ENCODE results near the gene SLC6A17.

The SLC6A17 gene

GRCh38 chr1:110218739-110219138, 68.4 kb downstream of the SLC6A17 start:
- Histone ChIP-seq H3K27ac (no peak overlapping the region), H3K9ac (no peak overlapping the region), H3K4me2 (ENCODE audit: low read length) (no peak overlapping the region), H3K4me3 (ENCODE audit: low read depth, low read length) (no peak overlapping the region), H3K4me1 (peaks cover 19% of the 10 kb centered on the region), H3K79me2 (peaks cover 12% of the 10 kb centered on the region), H3K27me3 (ENCODE audit: control insufficient read depth, insufficient read depth, low read length) (no peaks in the 10 kb centered on the region), H3K9me3 (ENCODE audit: control insufficient read depth, low read length) (no peaks in the 10 kb centered on the region), H2AFZ (no peak overlapping the region), H3K36me3 (ENCODE audit: control insufficient read depth, insufficient read depth, low read length) (no peaks in the 10 kb centered on the region)
- no peak for TF ChIP-seq CTCF (IDR thresholded peaks at IDR 0.05)

- Histone ChIP-seq H3K27me3 (ENCODE audit: control insufficient read depth, insufficient read depth, low read length) (no peaks in the 10 kb centered on the region), H3K9me3 (ENCODE audit: control insufficient read depth, low read length) (no peaks in the 10 kb centered on the region), H3K4me3 (ENCODE audit: low read depth, low read length) (no peak overlapping the region), H2AFZ (no peak overlapping the region), H3K4me1 (peaks cover 10% of the 10 kb centered on the region), H3K36me3 (ENCODE audit: control insufficient read depth, insufficient read depth, low read length) (no peaks in the 10 kb centered on the region), H3K27ac (no peak overlapping the region), H3K9ac (no peak overlapping the region), H3K4me2 (ENCODE audit: low read length) (no peak overlapping the region), H3K79me2 (peaks cover 12% of the 10 kb centered on the region)
- TF ChIP-seq CTCF (IDR thresholded peaks at IDR 0.05): no peak
These were observed 70.0 kb downstream of the SLC6A17 start for GRCh38 chr1:110220324-110220723.

GRCh38 chr1:110221119-110221518, 70.8 kb downstream of the SLC6A17 start:
- no peak overlapping the region for H3K9ac ChIP-seq
- H3K4me1 ChIP-seq: peaks cover 3% of the 10 kb centered on the region
- H3K27ac ChIP-seq: no peak overlapping the region
- peaks cover 12% of the 10 kb centered on the region for H3K79me2 ChIP-seq
- no peak for TF ChIP-seq CTCF (IDR thresholded peaks at IDR 0.05)
- H3K27me3 ChIP-seq (ENCODE audit: control insufficient read depth, insufficient read depth, low read length): no peaks in the 10 kb centered on the region
- no peak overlapping the region for H3K4me2 ChIP-seq (ENCODE audit: low read length)
- H3K4me3 ChIP-seq (ENCODE audit: low read depth, low read length): no peak overlapping the region
- H3K9me3 ChIP-seq (ENCODE audit: control insufficient read depth, low read length): no peaks in the 10 kb centered on the region
- no peaks in the 10 kb centered on the region for H3K36me3 ChIP-seq (ENCODE audit: control insufficient read depth, insufficient read depth, low read length)
- H2AFZ ChIP-seq: no peak overlapping the region

DNA sequence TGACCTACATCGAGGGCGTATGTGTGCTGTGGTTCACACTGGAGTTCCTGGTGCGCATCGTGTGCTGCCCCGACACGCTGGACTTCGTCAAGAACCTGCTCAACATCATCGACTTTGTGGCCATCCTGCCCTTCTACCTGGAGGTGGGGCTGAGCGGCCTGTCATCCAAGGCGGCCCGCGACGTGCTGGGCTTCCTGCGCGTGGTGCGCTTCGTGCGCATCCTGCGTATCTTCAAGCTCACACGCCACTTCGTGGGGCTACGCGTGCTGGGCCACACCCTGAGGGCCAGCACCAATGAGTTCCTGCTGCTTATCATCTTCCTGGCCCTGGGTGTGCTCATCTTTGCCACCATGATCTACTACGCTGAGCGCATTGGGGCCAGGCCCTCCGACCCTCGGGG, 72.8 kb downstream of the SLC6A17 start:
- no peaks in the 10 kb centered on the region for H3K36me3 ChIP-seq (ENCODE audit: control insufficient read depth, insufficient read depth, low read length)
- no peak overlapping the region for H3K9ac ChIP-seq
- H3K9me3 ChIP-seq (ENCODE audit: control insufficient read depth, low read length): no peaks in the 10 kb centered on the region
- H3K27ac ChIP-seq: no peak overlapping the region
- H3K4me2 ChIP-seq (ENCODE audit: low read length): no peak overlapping the region
- no peak overlapping the region for H2AFZ ChIP-seq
- H3K4me1 ChIP-seq: no peaks in the 10 kb centered on the region
- H3K4me3 ChIP-seq (ENCODE audit: low read depth, low read length): no peak overlapping the region
- H3K79me2 ChIP-seq: peaks cover 5% of the 10 kb centered on the region
- TF ChIP-seq CTCF (IDR thresholded peaks at IDR 0.05): no peak
- H3K27me3 ChIP-seq (ENCODE audit: control insufficient read depth, insufficient read depth, low read length): no peaks in the 10 kb centered on the region

DNA sequence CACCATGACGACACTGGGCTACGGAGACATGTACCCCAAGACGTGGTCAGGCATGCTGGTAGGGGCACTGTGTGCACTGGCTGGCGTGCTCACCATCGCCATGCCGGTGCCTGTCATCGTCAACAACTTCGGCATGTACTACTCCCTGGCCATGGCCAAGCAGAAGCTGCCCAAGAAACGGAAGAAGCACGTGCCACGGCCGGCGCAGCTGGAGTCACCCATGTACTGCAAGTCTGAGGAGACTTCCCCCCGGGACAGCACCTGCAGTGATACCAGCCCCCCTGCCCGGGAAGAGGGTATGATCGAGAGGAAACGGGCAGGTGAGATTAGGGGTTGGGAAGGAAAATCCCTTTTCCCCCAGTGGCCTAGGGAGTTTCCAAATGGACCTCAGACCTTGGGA, 73.3 kb downstream of the SLC6A17 start:
- Histone ChIP-seq H3K9ac (no peak overlapping the region), H3K4me2 (ENCODE audit: low read length) (no peak overlapping the region), H3K4me1 (no peaks in the 10 kb centered on the region), H2AFZ (no peak overlapping the region), H3K27ac (no peak overlapping the region), H3K27me3 (ENCODE audit: control insufficient read depth, insufficient read depth, low read length) (no peaks in the 10 kb centered on the region), H3K9me3 (ENCODE audit: control insufficient read depth, low read length) (no peaks in the 10 kb centered on the region), H3K79me2 (peaks cover 3% of the 10 kb centered on the region), H3K4me3 (ENCODE audit: low read depth, low read length) (no peak overlapping the region), H3K36me3 (ENCODE audit: control insufficient read depth, insufficient read depth, low read length) (no peaks in the 10 kb centered on the region)
- no peak for TF ChIP-seq CTCF (IDR thresholded peaks at IDR 0.05)
